GM10266 (cell line): Measurements from ENCODE around the gene RNF223.

Experiments used
- DNase-seq: peaks from one replicate; pipeline ENCODE4 v3.0.0; 2012; ENCODE audit errors: extremely low spot score
- CTCF ChIP-seq: IDR thresholded peaks from 2 replicates; pipeline ENCODE4 v1.5.1; 2012; ENCODE audit warnings: mild to moderate bottlenecking, low read depth; ENCODE audit not compliant: control insufficient read depth, insufficient read depth; ENCODE audit errors: missing control alignments

Gene RNF223

GRCh38 chr1:1084372-1085170, 10.5 kb upstream of the RNF223 start:
- no peak for DNase-seq
- no peak for TF ChIP-seq CTCF

GRCh38 chr1:1083416-1084371, 9.6 kb upstream of the RNF223 start:
- no peak for DNase-seq
- TF ChIP-seq CTCF, result no peak

- no peak for TF ChIP-seq CTCF
- no peak for DNase-seq
Measured at GRCh38 chr1:1082776-1083415, 8.8 kb upstream of the RNF223 start.

- DNase-seq, result no peak
- no peak for TF ChIP-seq CTCF
Measured at GRCh38 chr1:1082239-1082775, 8.2 kb upstream of the RNF223 start.

GRCh38 chr1:1081311-1082238, 7.5 kb upstream of the RNF223 start:
- no peak for TF ChIP-seq CTCF
- no peak for DNase-seq

GRCh38 chr1:1080951-1081310, 6.8 kb upstream of the RNF223 start:
- no peak for DNase-seq
- no peak for TF ChIP-seq CTCF
